Stomach (tissue), 4 donors: ENCODE measurements around the gene EIF5B.

ENCODE experiments used
- EP300 ChIP-seq: sonication (generic); formaldehyde crosslinking; IDR thresholded peaks from one replicate; pipeline ENCODE4 v1.6.1; 2017; ENCODE audit warnings: antibody characterized with exemption
- POLR2A ChIP-seq, 4 donors: fragments of 450-650 bp; IDR thresholded peaks; one replicate each; pipeline ENCODE4 v1.6.1; 2016; ENCODE audit warnings: antibody characterized with exemption in 4 of 4, control low read depth in 2 of 4, mild to moderate bottlenecking in 1 of 4, moderate library complexity in 1 of 4
- POLR2AphosphoS5 ChIP-seq, 3 donors: sonication (generic); formaldehyde crosslinking; IDR thresholded peaks; one replicate each; pipeline ENCODE4 v1.6.1; 2016; ENCODE audit warnings: antibody characterized with exemption in 3 of 3
- TF ChIP-seq, protein P1 (sequence below), 7 experiments: fragments of 450-650 bp in 4 of 7; fragments of 200-600 bp in 3 of 7; sonication (generic) in 3 of 7; IDR thresholded peaks; one replicate each; pipeline ENCODE4 v1.5.1; 2016 to 2019; ENCODE audit warnings: antibody characterized with exemption in 7 of 7, control low read depth in 2 of 7, mild to moderate bottlenecking in 1 of 7

DNA sequence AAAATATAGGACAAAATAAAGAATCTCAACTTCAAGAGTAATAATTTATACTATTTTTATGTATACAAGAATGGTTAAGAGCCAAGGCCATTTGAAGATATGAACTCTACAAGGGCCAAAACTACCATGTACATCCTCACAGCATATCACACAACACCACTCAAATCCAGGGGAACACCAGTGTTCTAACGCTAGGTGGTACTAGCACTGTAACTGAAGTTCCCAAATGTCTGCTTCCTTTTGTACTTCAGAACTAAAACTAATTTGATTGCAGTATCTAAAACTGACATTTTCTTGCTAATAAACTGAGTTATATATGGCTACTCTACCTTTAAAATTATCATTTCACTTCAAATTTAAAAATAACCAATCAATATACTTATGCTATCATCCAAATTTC lies 105.6 kb downstream of the EIF5B start:
- TF ChIP-seq, protein P1, sequence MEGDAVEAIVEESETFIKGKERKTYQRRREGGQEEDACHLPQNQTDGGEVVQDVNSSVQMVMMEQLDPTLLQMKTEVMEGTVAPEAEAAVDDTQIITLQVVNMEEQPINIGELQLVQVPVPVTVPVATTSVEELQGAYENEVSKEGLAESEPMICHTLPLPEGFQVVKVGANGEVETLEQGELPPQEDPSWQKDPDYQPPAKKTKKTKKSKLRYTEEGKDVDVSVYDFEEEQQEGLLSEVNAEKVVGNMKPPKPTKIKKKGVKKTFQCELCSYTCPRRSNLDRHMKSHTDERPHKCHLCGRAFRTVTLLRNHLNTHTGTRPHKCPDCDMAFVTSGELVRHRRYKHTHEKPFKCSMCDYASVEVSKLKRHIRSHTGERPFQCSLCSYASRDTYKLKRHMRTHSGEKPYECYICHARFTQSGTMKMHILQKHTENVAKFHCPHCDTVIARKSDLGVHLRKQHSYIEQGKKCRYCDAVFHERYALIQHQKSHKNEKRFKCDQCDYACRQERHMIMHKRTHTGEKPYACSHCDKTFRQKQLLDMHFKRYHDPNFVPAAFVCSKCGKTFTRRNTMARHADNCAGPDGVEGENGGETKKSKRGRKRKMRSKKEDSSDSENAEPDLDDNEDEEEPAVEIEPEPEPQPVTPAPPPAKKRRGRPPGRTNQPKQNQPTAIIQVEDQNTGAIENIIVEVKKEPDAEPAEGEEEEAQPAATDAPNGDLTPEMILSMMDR (IDR thresholded peaks at IDR 0.05): peak in 2 of 7 experiments; percentile 9
- TF ChIP-seq POLR2AphosphoS5 (IDR thresholded peaks at IDR 0.05) (no peak), POLR2A (IDR thresholded peaks at IDR 0.05) (no peak), EP300 (no peak)
